Effector CD4-positive, alpha-beta T cell (primary cell): Measurements from ENCODE around the gene ANAPC2.
A peak's percentile ranks its signal among the peaks of the same experiment; 100 is the strongest.

Experiments used
- DNase-seq: peaks from one replicate; pipeline ENCODE4 v3.0.0-alpha.2; 2020
- total RNA-seq: gene quantifications from one replicate; lab custom pipeline; 2026; lab: John Stamatoyannopoulos, UW

ANAPC2 gene
- 91.4 reads per million, percentile 81 among the genes with 10 or more reads in this experiment for total RNA-seq

GRCh38 chr9:137188490-137189296, at the start of gene ANAPC2, which contains the start of gene SSNA1:
TSS of gene ANAPC2 (minus strand) at chr9:137188560. CDS start at chr9:137188532, 28 bp downstream.
TSS of gene SSNA1 (plus strand) at chr9:137188676. CDS start at chr9:137188727, 51 bp downstream.
- peak; percentile 93 for DNase-seq

GRCh38 chr9:137236936-137237421, 48.6 kb upstream of the ANAPC2 start:
- no peak for DNase-seq

- peak; percentile 88 for DNase-seq
Measured at GRCh38 chr9:137236238-137236935, 48.0 kb upstream of the ANAPC2 start.

- DNase-seq, result no peak
Measured at GRCh38 chr9:137235424-137236237, 47.3 kb upstream of the ANAPC2 start.

- DNase-seq, result no peak
Measured at GRCh38 chr9:137234758-137235423, 46.5 kb upstream of the ANAPC2 start.

- DNase-seq, result no peak
Measured at GRCh38 chr9:137234055-137234697, 45.8 kb upstream of the ANAPC2 start.

- DNase-seq, result no peak
Measured at GRCh38 chr9:137233143-137233980, 45.0 kb upstream of the ANAPC2 start.

- no peak for DNase-seq
Measured at GRCh38 chr9:137232510-137232909, 44.1 kb upstream of the ANAPC2 start.

GRCh38 chr9:137232101-137232500, 43.7 kb upstream of the ANAPC2 start:
- DNase-seq, result no peak

- no peak for DNase-seq
Measured at GRCh38 chr9:137231372-137232039, 43.1 kb upstream of the ANAPC2 start.

- no peak for DNase-seq
Measured at GRCh38 chr9:137230705-137231371, 42.5 kb upstream of the ANAPC2 start, which contains the start of gene SLC34A3. TSS of gene SLC34A3 (plus strand) at chr9:137230901. CDS start at chr9:137231703, 802 bp downstream.

GRCh38 chr9:137229903-137230704, 41.7 kb upstream of the ANAPC2 start:
- no peak for DNase-seq

- no peak for DNase-seq
Measured at GRCh38 chr9:137228968-137229896, 40.9 kb upstream of the ANAPC2 start.

GRCh38 chr9:137228506-137228967, 40.2 kb upstream of the ANAPC2 start:
- no peak for DNase-seq

GRCh38 chr9:137227853-137228505, 39.6 kb upstream of the ANAPC2 start:
- no peak for DNase-seq

GRCh38 chr9:137227054-137227852, 38.9 kb upstream of the ANAPC2 start, which contains the start of gene RNF224:
TSS of gene RNF224 (plus strand) at chr9:137227502. CDS start at chr9:137228336, 834 bp downstream.
- peak; percentile 79 for DNase-seq
